Breast epithelium (tissue), 4 donors: ENCODE results near the gene QSOX2. TPM values are rescaled to one million over a fixed set of nuclear protein-coding genes. Genes with fewer than 3 reads are reported as not detected.

Experiments
- DNase-seq, 2 donors: peaks; one replicate each; pipeline ENCODE4 v3.0.0-alpha.2; 2019; ENCODE audit warnings: low spot score in 2 of 2
- H3K27ac ChIP-seq, 2 donors: fragments of 200-600 bp; sonication (generic) in 1 of 2; one replicate each; pipeline ENCODE4 v1.5.1; 2016 to 2019; ENCODE audit warnings: mild to moderate bottlenecking in 1 of 2
- H3K27me3 ChIP-seq, 2 donors: fragments of 200-600 bp; sonication (generic) in 1 of 2; one replicate each; pipeline versions ENCODE4 v1.5.1 to v1.6.0; 2017 to 2019; ENCODE audit warnings: control low read depth in 1 of 2, mild to moderate bottlenecking in 1 of 2
- H3K36me3 ChIP-seq: fragments of 200-600 bp; one replicate; pipeline ENCODE4 v1.5.1; 2019
- H3K4me1 ChIP-seq, 2 donors: fragments of 200-600 bp; sonication (generic); one replicate each; pipeline ENCODE4 v1.5.1; 2016 to 2019; ENCODE audit warnings: control low read depth in 1 of 2
- H3K4me3 ChIP-seq, 3 donors: fragments of 200-600 bp; sonication (generic); 1 replicate in 2 of 3; 2 replicates in 1 of 3; pipeline ENCODE4 v1.5.1; 2016 to 2019; ENCODE audit warnings: mild to moderate bottlenecking in 3 of 3, moderate library complexity in 2 of 3
- H3K9me3 ChIP-seq, 2 donors: fragments of 200-600 bp; sonication (generic) in 1 of 2; one replicate each; pipeline ENCODE4 v1.5.1; 2016 to 2019; ENCODE audit warnings: control low read depth in 1 of 2
- CTCF ChIP-seq, 3 donors: fragments of 450-650 bp; IDR thresholded peaks; one replicate each; pipeline ENCODE4 v1.5.1; 2016 to 2017; ENCODE audit warnings: antibody characterized with exemption in 3 of 3, mild to moderate bottlenecking in 3 of 3, moderate library complexity in 3 of 3
- POLR2A ChIP-seq: fragments of 450-650 bp; IDR thresholded peaks from one replicate; pipeline ENCODE4 v1.6.1; 2016; ENCODE audit warnings: antibody characterized with exemption, mild to moderate bottlenecking, moderate library complexity
- POLR2AphosphoS5 ChIP-seq, 3 donors: sonication (generic); formaldehyde crosslinking; IDR thresholded peaks; one replicate each; pipeline ENCODE4 v1.6.1; 2017; ENCODE audit warnings: antibody characterized with exemption in 3 of 3
- intact Hi-C: fragments of 100-400 bp; cut with DNase I; formaldehyde crosslinking; loops from one replicate; pipeline ENCODE4 v1.15.1; 2023; ENCODE audit warnings: low total_unique reads
- total RNA-seq, 3 donors: library from RNA; depleted of rRNA; stranded (reverse); fragments of >200 nt; gene quantifications; one replicate each; pipeline ENCODE4 v1.1.0, GENCODE V29; 2016

Gene QSOX2
- total RNA-seq, 3 donors from 2014 or later = 5.6 to 8.8 (median 6.2) TPM

- H3K9me3 ChIP-seq = no peaks in the 10 kb centered on the region
- no peaks in the 10 kb centered on the region for H3K36me3 ChIP-seq
- no peak overlapping the region for H3K27ac ChIP-seq
- H3K4me1 ChIP-seq = no peaks in the 10 kb centered on the region
- H3K27me3 ChIP-seq = no peaks in the 10 kb centered on the region
- intact Hi-C loops = no loop called here
- DNase-seq = no peak
- H3K4me3 ChIP-seq = no peak overlapping the region
- TF ChIP-seq CTCF (IDR thresholded peaks at IDR 0.05) = no peak
- TF ChIP-seq POLR2AphosphoS5 (IDR thresholded peaks at IDR 0.05) = no peak
- no peak for TF ChIP-seq POLR2A
These were observed 20.3 kb downstream of the QSOX2 start for GRCh38 chr9:136225366-136225747.

GRCh38 chr9:136223871-136224640 is 21.6 kb downstream of the QSOX2 start:
- Histone ChIP-seq H3K4me1 (no peaks in the 10 kb centered on the region), H3K9me3 (no peaks in the 10 kb centered on the region), H3K27ac (no peak overlapping the region), H3K36me3 (no peaks in the 10 kb centered on the region), H3K4me3 (no peak overlapping the region), H3K27me3 (no peaks in the 10 kb centered on the region)
- no peak for DNase-seq
- no peak for TF ChIP-seq POLR2A
- intact Hi-C loops = no loop called here

GRCh38 chr9:136222906-136223285 is 22.7 kb downstream of the QSOX2 start:
- H3K27ac ChIP-seq = no peak overlapping the region
- no peaks in the 10 kb centered on the region for H3K9me3 ChIP-seq
- no peaks in the 10 kb centered on the region for H3K27me3 ChIP-seq
- DNase-seq = no peak
- no peak overlapping the region for H3K4me3 ChIP-seq
- no peaks in the 10 kb centered on the region for H3K4me1 ChIP-seq
- no peaks in the 10 kb centered on the region for H3K36me3 ChIP-seq
- TF ChIP-seq CTCF (IDR thresholded peaks at IDR 0.05) (no peak), POLR2A (no peak), POLR2AphosphoS5 (IDR thresholded peaks at IDR 0.05) (no peak)
- intact Hi-C loops = no loop called here

GRCh38 chr9:136222166-136222905 is 23.3 kb downstream of the QSOX2 start:
- DNase-seq = no peak
- H3K36me3 ChIP-seq = no peaks in the 10 kb centered on the region
- no peaks in the 10 kb centered on the region for H3K9me3 ChIP-seq
- TF ChIP-seq CTCF (IDR thresholded peaks at IDR 0.05) (no peak), POLR2A (no peak), POLR2AphosphoS5 (IDR thresholded peaks at IDR 0.05) (no peak)
- intact Hi-C loops = no loop called here
- no peaks in the 10 kb centered on the region for H3K27me3 ChIP-seq
- no peak overlapping the region for H3K4me3 ChIP-seq
- no peak overlapping the region for H3K27ac ChIP-seq
- no peaks in the 10 kb centered on the region for H3K4me1 ChIP-seq

- H3K27ac ChIP-seq = no peak overlapping the region
- H3K4me1 ChIP-seq = no peaks in the 10 kb centered on the region
- TF ChIP-seq POLR2A = no peak
- TF ChIP-seq POLR2AphosphoS5 (IDR thresholded peaks at IDR 0.05) = no peak
- TF ChIP-seq CTCF (IDR thresholded peaks at IDR 0.05) = no peak
- no peak overlapping the region for H3K4me3 ChIP-seq
- no peaks in the 10 kb centered on the region for H3K27me3 ChIP-seq
- intact Hi-C loops = no loop called here
- no peak for DNase-seq
- H3K9me3 ChIP-seq = no peaks in the 10 kb centered on the region
- no peaks in the 10 kb centered on the region for H3K36me3 ChIP-seq
These were observed 25.4 kb downstream of the QSOX2 start for GRCh38 chr9:136220017-136220729.
